ENCODE data around the gene ABCC5.

DNA sequence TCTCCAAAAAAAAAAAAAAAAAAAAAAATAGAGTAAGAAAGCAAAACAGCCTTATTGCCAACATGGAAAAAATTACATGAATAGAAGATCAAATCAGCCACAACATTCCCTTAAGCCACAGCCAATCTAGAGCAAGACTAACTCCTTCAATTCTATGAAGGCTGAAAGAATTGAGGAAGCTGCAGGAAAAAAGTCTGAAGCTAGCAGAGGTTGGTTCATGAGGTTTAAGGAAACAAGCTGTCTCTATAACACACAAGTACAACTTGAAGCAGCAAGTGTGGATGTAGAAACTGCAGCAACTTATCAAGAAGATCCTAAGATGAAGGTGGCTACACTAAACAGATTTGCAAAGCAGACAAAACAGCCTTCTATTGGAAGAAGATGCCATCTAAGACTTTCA is 142.3 kb downstream of the ABCC5 start:
- TF ChIP-seq JUN (CRISPR knock-in tag; IDR thresholded peaks at IDR 0.05) (no peak), TCF7 (CRISPR knock-in tag; IDR thresholded peaks at IDR 0.05; ENCODE audit: low read depth) (no peak), CREM (CRISPR knock-in tag; IDR thresholded peaks at IDR 0.05) (no peak)
- TF ChIP-seq, protein P1, sequence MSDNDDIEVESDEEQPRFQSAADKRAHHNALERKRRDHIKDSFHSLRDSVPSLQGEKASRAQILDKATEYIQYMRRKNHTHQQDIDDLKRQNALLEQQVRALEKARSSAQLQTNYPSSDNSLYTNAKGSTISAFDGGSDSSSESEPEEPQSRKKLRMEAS (CRISPR knock-in tag; IDR thresholded peaks at IDR 0.05), result no peak
- TF ChIP-seq, protein P2, sequence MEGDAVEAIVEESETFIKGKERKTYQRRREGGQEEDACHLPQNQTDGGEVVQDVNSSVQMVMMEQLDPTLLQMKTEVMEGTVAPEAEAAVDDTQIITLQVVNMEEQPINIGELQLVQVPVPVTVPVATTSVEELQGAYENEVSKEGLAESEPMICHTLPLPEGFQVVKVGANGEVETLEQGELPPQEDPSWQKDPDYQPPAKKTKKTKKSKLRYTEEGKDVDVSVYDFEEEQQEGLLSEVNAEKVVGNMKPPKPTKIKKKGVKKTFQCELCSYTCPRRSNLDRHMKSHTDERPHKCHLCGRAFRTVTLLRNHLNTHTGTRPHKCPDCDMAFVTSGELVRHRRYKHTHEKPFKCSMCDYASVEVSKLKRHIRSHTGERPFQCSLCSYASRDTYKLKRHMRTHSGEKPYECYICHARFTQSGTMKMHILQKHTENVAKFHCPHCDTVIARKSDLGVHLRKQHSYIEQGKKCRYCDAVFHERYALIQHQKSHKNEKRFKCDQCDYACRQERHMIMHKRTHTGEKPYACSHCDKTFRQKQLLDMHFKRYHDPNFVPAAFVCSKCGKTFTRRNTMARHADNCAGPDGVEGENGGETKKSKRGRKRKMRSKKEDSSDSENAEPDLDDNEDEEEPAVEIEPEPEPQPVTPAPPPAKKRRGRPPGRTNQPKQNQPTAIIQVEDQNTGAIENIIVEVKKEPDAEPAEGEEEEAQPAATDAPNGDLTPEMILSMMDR (IDR thresholded peaks at IDR 0.05), result no peak

All from WTC11 (cell line).